Endothelial cell of umbilical vein (primary cell): ENCODE results near the gene PRSS53. TPM values are rescaled to one million over a fixed set of nuclear protein-coding genes. Genes with fewer than 3 reads are reported as not detected.

Source experiments
- BruUV-seq: library from RNA; stranded (reverse); fragments of 400-500 nt; replicated peaks from 2 replicates; lab custom pipeline; 2021; lab: Mats Ljungman, UMichigan
- CTCF ChIA-PET: fragments of 300-600, 350-600 bp; sonication (Branson Sonifier 250); formaldehyde crosslinking; loops from one replicate; lab custom pipeline; 2021; ENCODE audit warnings: antibody characterized with exemption, inconsistent platforms; lab: Charles Lee
- POLR2A ChIA-PET: fragments of 300-600, 350-600 bp; sonication (Branson Sonifier 250); formaldehyde crosslinking; loops from one replicate; lab custom pipeline; 2021; ENCODE audit warnings: antibody characterized with exemption, inconsistent platforms; lab: Charles Lee
- DNase-seq: peaks from one replicate; pipeline ENCODE4 v3.0.0-alpha.2; 2011; ENCODE audit warnings: low read depth, low spot score
- FAIRE-seq: peaks from 2 replicates; lab custom pipeline; 2011; peaks lifted over from hg19 to GRCh38; lab: Jason Lieb, UNC
- H2AFZ ChIP-seq: 2 replicates; pipeline ENCODE4 v1.6.0; 2012; ENCODE audit warnings: low read depth, low read length, control low read depth, inconsistent platforms
- H3K27ac ChIP-seq: 2 replicates; pipeline ENCODE4 v1.5.1; 2011; ENCODE audit warnings: low read depth, mild to moderate bottlenecking, control low read depth, low read length, moderate library complexity; ENCODE audit not compliant: insufficient read depth
- H3K27me3 ChIP-seq, 2 experiments: 2 replicates each; pipeline versions ENCODE4 v1.6.0 to v1.6.1; 2011; ENCODE audit warnings: low read length in 2 of 2, mixed read lengths in 1 of 2; ENCODE audit not compliant: control insufficient read depth in 2 of 2, insufficient read depth in 2 of 2
- H3K36me3 ChIP-seq, 2 experiments: 2 replicates in 1 of 2; 3 replicates in 1 of 2; pipeline ENCODE4 v1.5.1; 2011; ENCODE audit warnings: low read length in 2 of 2, mild to moderate bottlenecking in 1 of 2, moderate library complexity in 1 of 2; ENCODE audit not compliant: control insufficient read depth in 2 of 2, insufficient read depth in 2 of 2; ENCODE audit errors: extremely low read depth in 1 of 2
- H3K4me1 ChIP-seq: 3 replicates; pipeline ENCODE4 v1.5.1; 2011; ENCODE audit warnings: mild to moderate bottlenecking, low read length; ENCODE audit not compliant: control insufficient read depth, insufficient read depth; ENCODE audit errors: extremely low read depth
- H3K4me2 ChIP-seq: 2 replicates; pipeline ENCODE4 v1.6.1; 2011; ENCODE audit warnings: low read length, control low read depth, mixed read lengths; ENCODE audit not compliant: insufficient read depth
- H3K4me3 ChIP-seq, 3 experiments: fragments of 200-600 bp in 1 of 3; sonication (generic), shearing (Covaris generic) in 1 of 3; replicated peaks in 1 of 3; 2 replicates each; pipeline ENCODE4 v1.5.1; 2011 to 2016; ENCODE audit warnings: control low read depth in 3 of 3, low read length in 3 of 3, mild to moderate bottlenecking in 2 of 3, inconsistent platforms in 1 of 3, low read depth in 1 of 3, moderate library complexity in 1 of 3; ENCODE audit not compliant: insufficient read depth in 1 of 3
- H3K79me2 ChIP-seq: 2 replicates; pipeline ENCODE4 v1.6.0; 2012; ENCODE audit warnings: low read length, inconsistent platforms; ENCODE audit not compliant: control insufficient read depth, insufficient read depth
- H3K9ac ChIP-seq: replicated peaks from 2 replicates; pipeline ENCODE3; 2011; ENCODE audit warnings: low read length, control low read depth; ENCODE audit not compliant: insufficient read depth; ENCODE audit errors: extremely low read depth
- H3K9me1 ChIP-seq: replicated peaks from 3 replicates; pipeline ENCODE4 v1.6.0; 2011; ENCODE audit warnings: mild to moderate bottlenecking, low read length; ENCODE audit not compliant: control insufficient read depth, insufficient read depth; ENCODE audit errors: extremely low read depth
- H3K9me3 ChIP-seq: replicated peaks from 2 replicates; pipeline ENCODE4 v1.5.1; 2012; ENCODE audit warnings: low read length, inconsistent platforms; ENCODE audit not compliant: control insufficient read depth, insufficient read depth
- H4K20me1 ChIP-seq: replicated peaks from 2 replicates; pipeline ENCODE3; 2011; ENCODE audit warnings: mild to moderate bottlenecking, low read length; ENCODE audit not compliant: control insufficient read depth, insufficient read depth; ENCODE audit errors: extremely low read depth
- EZH2 ChIP-seq: IDR thresholded peaks from 2 replicates; pipeline ENCODE4 v1.6.1; 2012; ENCODE audit warnings: borderline replicate concordance, low read depth, mild to moderate bottlenecking, moderate library complexity, low read length, inconsistent platforms; ENCODE audit not compliant: severe bottlenecking
- FOS ChIP-seq: IDR thresholded peaks from 2 replicates; pipeline ENCODE4 v1.6.1; 2011; ENCODE audit warnings: mild to moderate bottlenecking, low read length, moderate library complexity, borderline replicate concordance; ENCODE audit not compliant: insufficient read depth
- GATA2 ChIP-seq: IDR thresholded peaks from 2 replicates; pipeline ENCODE4 v1.7.0; 2011; ENCODE audit warnings: low read depth, mild to moderate bottlenecking, moderate library complexity, mixed read lengths, low read length; ENCODE audit not compliant: insufficient read length, insufficient read depth
- JUN ChIP-seq: IDR thresholded peaks from 2 replicates; pipeline ENCODE4 v1.6.1; 2011; ENCODE audit warnings: borderline replicate concordance, low read depth; ENCODE audit not compliant: insufficient read length, insufficient read depth
- MAX ChIP-seq: IDR thresholded peaks from 2 replicates; pipeline ENCODE4 v1.6.1; 2011; ENCODE audit not compliant: insufficient read depth, insufficient read length
- MYC ChIP-seq: IDR thresholded peaks from one replicate; pipeline ENCODE4 v1.6.1; 2011; ENCODE audit warnings: mild to moderate bottlenecking, low read depth, low read length
- POLR2A ChIP-seq: IDR thresholded peaks from 2 replicates; pipeline ENCODE4 v1.6.1; 2012; ENCODE audit warnings: low read depth, mild to moderate bottlenecking, control low read depth, low read length
- POLR2AphosphoS5 ChIP-seq: IDR thresholded peaks from 2 replicates; pipeline ENCODE4 v1.6.1; 2012; ENCODE audit warnings: low read depth, mild to moderate bottlenecking, control low read depth, low read length, moderate library complexity; ENCODE audit not compliant: insufficient read depth
- dilution Hi-C: fragments of 300-500 bp; cut with MboI; formaldehyde crosslinking; loops from one replicate; pipeline ENCODE4 v1.15.0; 2019; ENCODE audit warnings: low sequenced_read_pairs; ENCODE audit not compliant: extremely low pct_ligation_motif_present
- intact Hi-C: fragments of 100-400 bp; cut with micrococcal nuclease; formaldehyde crosslinking; loops from one replicate; pipeline ENCODE4 v1.10.0; 2022
- polyA plus RNA-seq, 4 experiments: library from polyadenylated mRNA; depleted of rRNA in 3 of 4; stranded (reverse) in 3 of 4; unstranded in 1 of 4; fragments of >200 nt; gene quantifications; 2 replicates each; pipeline versions ENCODE4 v1.2.1 to v1.2.3, GENCODE V29; 2011 to 2012; ENCODE audit warnings: missing spikeins in 1 of 4
- total RNA-seq: library from RNA; stranded (reverse); gene quantifications from 2 replicates; pipeline ENCODE4 v1.2.3, GENCODE V29; 2021
- TF ChIP-seq, protein P1 (sequence below), 2 donors: IDR thresholded peaks; 1 replicate in 1 of 2; 2 replicates in 1 of 2; pipeline ENCODE4 v1.5.1; 2011; ENCODE audit warnings: low read length in 2 of 2, mild to moderate bottlenecking in 2 of 2, moderate library complexity in 2 of 2, control low read depth in 1 of 2, inconsistent platforms in 1 of 2, low read depth in 1 of 2; ENCODE audit not compliant: insufficient read depth in 1 of 2; ENCODE audit errors: extremely low read depth in 1 of 2

PRSS53 gene
- total and polyA plus RNA-seq, 2 donors (not counting 3 experiments of a cell fraction or from before 2014, with no cell fraction given), result 2.8 to 3.5 TPM

- Histone ChIP-seq H3K27ac (no peak overlapping the region), H3K4me2 (no peak overlapping the region), H3K36me3 (peaks cover 0 to 24% of the 10 kb centered on the region in 2 experiments), H3K4me3 (no peak overlapping the region), H3K9me3 (no peaks in the 10 kb centered on the region), H3K9ac (no peak overlapping the region), H3K4me1 (no peaks in the 10 kb centered on the region), H2AFZ (no peak overlapping the region), H4K20me1 (no peaks in the 10 kb centered on the region), H3K27me3 (no peaks in the 10 kb centered on the region), H3K9me1 (no peaks in the 10 kb centered on the region), H3K79me2 (no peaks in the 10 kb centered on the region)
- dilution Hi-C loops (no loop called here), intact Hi-C loops (no loop called here)
- no peak for TF ChIP-seq POLR2AphosphoS5
- TF ChIP-seq MYC, result no peak
- TF ChIP-seq EZH2, result no peak
- no peak for TF ChIP-seq POLR2A
- no peak for TF ChIP-seq MAX
- no peak for TF ChIP-seq FOS
- TF ChIP-seq GATA2, result no peak
- TF ChIP-seq, protein P1, sequence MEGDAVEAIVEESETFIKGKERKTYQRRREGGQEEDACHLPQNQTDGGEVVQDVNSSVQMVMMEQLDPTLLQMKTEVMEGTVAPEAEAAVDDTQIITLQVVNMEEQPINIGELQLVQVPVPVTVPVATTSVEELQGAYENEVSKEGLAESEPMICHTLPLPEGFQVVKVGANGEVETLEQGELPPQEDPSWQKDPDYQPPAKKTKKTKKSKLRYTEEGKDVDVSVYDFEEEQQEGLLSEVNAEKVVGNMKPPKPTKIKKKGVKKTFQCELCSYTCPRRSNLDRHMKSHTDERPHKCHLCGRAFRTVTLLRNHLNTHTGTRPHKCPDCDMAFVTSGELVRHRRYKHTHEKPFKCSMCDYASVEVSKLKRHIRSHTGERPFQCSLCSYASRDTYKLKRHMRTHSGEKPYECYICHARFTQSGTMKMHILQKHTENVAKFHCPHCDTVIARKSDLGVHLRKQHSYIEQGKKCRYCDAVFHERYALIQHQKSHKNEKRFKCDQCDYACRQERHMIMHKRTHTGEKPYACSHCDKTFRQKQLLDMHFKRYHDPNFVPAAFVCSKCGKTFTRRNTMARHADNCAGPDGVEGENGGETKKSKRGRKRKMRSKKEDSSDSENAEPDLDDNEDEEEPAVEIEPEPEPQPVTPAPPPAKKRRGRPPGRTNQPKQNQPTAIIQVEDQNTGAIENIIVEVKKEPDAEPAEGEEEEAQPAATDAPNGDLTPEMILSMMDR (IDR thresholded peaks at IDR 0.05; ENCODE audit: extremely low read depth in 1 of 2, insufficient read depth in 1 of 2, low read depth in 1 of 2, low read length in 2 of 2), result no peak
- no peak for TF ChIP-seq JUN
- ChIA-PET POLR2A (no interaction called here), CTCF (interaction anchor here (0.8 kb wide), 1 partner anchor 58 kb away, joined by 4 read pairs; the partner anchor contains the start of gene HSD3B7)
- no peak for DNase-seq
- no peak for FAIRE-seq
- no TSS peak for BruUV-seq
Measured at GRCh38 chr16:31043352-31043751, 45.4 kb downstream of the PRSS53 start.
